Skeletal muscle tissue (tissue), 4 donors: ENCODE results near the gene THAP7. TPM values are rescaled to one million over a fixed set of nuclear protein-coding genes. Genes with fewer than 3 reads are reported as not detected.

Experiments
- H3K27ac ChIP-seq: one replicate; pipeline ENCODE4 v1.7.0; 2013; ENCODE audit warnings: mild to moderate bottlenecking, low read depth, low read length, inconsistent platforms
- H3K27me3 ChIP-seq, 3 donors: one replicate each; pipeline ENCODE4 v1.7.0; 2013; ENCODE audit warnings: low read length in 3 of 3; ENCODE audit not compliant: control insufficient read depth in 3 of 3, insufficient read depth in 3 of 3
- H3K36me3 ChIP-seq, 3 donors: one replicate each; pipeline ENCODE4 v1.7.0; 2013; ENCODE audit warnings: low read length in 3 of 3; ENCODE audit not compliant: control insufficient read depth in 3 of 3, insufficient read depth in 3 of 3
- H3K4me1 ChIP-seq, 3 donors: one replicate each; pipeline ENCODE4 v1.7.0; 2013; ENCODE audit warnings: low read length in 3 of 3, mild to moderate bottlenecking in 3 of 3; ENCODE audit not compliant: control insufficient read depth in 3 of 3, insufficient read depth in 3 of 3
- H3K4me3 ChIP-seq, 3 donors: one replicate each; pipeline ENCODE4 v1.7.0; 2013; ENCODE audit warnings: low read length in 3 of 3
- H3K9ac ChIP-seq, 3 donors: one replicate each; pipeline ENCODE4 v1.7.0; 2013; ENCODE audit warnings: low read length in 3 of 3, mild to moderate bottlenecking in 3 of 3, moderate library complexity in 2 of 3, low read depth in 1 of 3
- H3K9me3 ChIP-seq, 3 donors: one replicate each; pipeline ENCODE4 v1.7.0; 2013; ENCODE audit warnings: low read length in 3 of 3; ENCODE audit not compliant: control insufficient read depth in 3 of 3
- total RNA-seq: library from RNA; depleted of rRNA; stranded (reverse); fragments of >200 nt; gene quantifications from one replicate; pipeline ENCODE4 v1.2.3, GENCODE V29; 2014
- donor health status: Osteomylitis.

The THAP7 gene
- total RNA-seq, 1 donor from 2014 or later = 15.7 TPM

DNA sequence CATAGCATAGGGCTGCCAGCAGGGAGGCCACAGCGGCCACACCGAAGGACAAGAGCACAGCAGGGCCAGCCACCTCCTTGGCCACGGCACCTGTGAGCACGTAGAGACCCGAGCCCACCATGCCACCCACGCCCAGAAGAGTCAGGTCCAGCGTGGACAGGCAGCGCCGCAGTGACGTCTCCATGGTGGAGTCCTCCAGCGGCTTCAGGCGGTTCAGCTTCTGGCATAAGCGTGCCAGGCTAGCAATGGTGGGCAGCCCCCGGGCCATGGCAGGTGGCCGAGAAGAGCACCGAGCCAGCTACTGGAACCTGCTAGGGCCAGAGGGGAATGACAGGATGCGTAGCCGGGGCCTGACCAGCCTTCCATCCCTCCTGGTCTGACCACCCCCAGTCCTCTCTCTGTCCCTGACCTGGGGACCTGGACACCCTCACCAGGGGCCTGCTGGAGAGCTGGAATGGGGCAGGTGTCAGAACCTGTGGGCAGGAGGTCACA, 29.7 kb upstream of the THAP7 start:
- Histone ChIP-seq H3K27me3 (peaks cover 27 to 38% (median 34%) of the 10 kb centered on the region in 3 donors), H3K27ac (no peak overlapping the region), H3K36me3 (peaks cover 0 to 4% (median under 1%) of the 10 kb centered on the region in 3 donors), H3K9me3 (no peaks in the 10 kb centered on the region), H3K4me1 (peaks cover 15 to 36% (median 21%) of the 10 kb centered on the region in 3 donors), H3K9ac (no peak overlapping the region), H3K4me3 (no peak overlapping the region)

DNA sequence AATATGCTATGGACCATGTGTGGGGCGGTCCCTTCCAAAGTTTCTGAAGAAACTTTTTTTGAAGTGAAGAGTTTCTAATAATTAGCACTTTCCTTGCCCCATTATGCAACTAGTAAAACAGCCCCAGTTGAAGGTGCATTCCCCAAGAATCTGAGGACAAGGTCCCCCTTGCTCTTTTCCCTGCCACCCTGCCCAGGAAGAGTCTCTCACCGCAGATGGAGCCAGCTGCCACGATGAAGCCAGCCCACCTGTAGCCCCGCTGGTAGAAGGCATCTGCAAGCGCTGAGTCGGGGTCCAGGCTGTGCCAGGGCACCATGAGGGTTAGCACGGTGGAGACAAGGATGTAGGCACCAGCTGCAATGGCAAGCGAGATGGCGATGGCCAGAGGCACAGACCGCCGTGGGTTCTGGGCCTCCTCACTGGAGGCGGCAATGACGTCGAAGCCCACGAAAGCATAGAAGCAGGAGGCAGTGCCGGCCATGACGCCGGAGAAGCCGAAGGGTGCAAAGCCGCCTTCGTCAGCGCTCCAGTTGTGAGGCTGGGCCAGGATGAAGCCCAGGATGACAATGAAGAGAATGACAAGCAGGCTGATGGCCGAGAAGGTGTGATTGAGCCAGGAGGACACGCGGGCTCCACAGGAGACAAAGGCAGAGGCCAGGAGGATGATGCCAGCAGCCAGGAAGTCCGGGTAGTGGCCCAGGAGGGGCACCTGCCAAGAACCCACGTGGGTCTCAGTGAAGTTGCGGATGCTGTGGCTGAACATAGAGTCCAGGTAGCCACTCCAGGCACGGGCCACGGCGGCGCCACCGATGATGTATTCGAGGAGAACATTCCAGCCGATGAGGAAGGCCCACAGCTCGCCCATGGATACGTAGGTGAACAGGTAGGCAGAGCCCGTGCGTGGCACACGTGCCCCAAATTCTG, 29.0 kb upstream of the THAP7 start:
- Histone ChIP-seq H3K27ac (no peak overlapping the region), H3K4me1 (peaks cover 15 to 36% (median 21%) of the 10 kb centered on the region in 3 donors), H3K9ac (no peak overlapping the region), H3K27me3 (peaks cover 27 to 38% (median 34%) of the 10 kb centered on the region in 3 donors), H3K9me3 (no peaks in the 10 kb centered on the region), H3K36me3 (peaks cover 3 to 11% (median 5%) of the 10 kb centered on the region in 3 donors), H3K4me3 (no peak overlapping the region)

DNA sequence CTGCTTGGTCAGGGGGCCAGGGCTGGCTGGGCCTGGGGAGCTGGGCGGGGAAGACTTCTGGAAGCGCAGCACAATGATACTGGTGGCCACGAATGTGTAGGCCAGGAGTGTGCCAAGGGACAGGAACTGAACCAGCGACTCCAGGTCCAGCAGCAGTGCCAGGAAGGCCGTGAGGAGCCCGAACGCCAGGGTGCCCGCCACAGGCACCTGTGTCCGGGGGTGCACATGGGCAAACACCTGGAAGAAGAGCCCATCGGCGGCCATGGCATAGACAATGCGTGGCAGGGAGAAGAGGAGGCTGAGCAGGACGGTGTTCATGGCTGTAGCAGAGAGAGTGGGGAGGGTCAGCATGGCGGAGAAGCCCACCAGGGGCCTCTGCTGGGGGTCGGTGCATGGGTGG, 28.1 kb upstream of the THAP7 start:
- Histone ChIP-seq H3K27me3 (peaks cover 27 to 38% (median 34%) of the 10 kb centered on the region in 3 donors), H3K9ac (no peak overlapping the region), H3K27ac (no peak overlapping the region), H3K9me3 (no peaks in the 10 kb centered on the region), H3K4me3 (no peak overlapping the region), H3K36me3 (peaks cover 4 to 19% (median 9%) of the 10 kb centered on the region in 3 donors), H3K4me1 (peaks cover 15 to 36% (median 21%) of the 10 kb centered on the region in 3 donors)

DNA sequence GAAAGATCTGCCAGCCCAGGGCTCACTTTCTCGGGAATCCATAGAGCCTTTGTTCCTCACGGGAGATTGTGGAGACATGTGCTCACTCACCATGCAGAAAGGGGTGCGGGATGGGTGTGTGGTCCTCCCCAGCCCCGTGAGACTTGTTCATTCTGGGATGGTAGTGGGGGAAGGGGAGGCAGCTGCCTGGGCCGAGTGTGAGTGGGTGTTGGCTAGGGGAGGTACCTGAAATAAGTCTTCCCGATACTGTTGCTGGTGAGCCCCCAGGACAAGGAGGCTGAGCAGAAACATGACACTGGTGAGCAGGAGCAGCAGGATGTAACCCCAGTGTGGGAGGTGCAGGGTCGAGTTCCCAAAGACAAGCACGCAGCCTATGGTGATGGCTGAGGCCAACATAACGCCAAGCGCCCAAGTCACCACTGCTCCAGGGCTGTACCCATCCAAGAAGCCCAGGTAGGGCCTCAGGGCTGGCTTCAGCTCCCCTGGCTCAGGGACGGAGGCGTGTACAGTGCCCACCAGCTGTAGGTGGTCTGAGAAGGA, 27.6 kb upstream of the THAP7 start:
- Histone ChIP-seq H3K4me1 (peaks cover 15 to 36% (median 21%) of the 10 kb centered on the region in 3 donors), H3K36me3 (peaks cover 4 to 20% (median 9%) of the 10 kb centered on the region in 3 donors), H3K27ac (no peak overlapping the region), H3K4me3 (no peak overlapping the region), H3K9ac (no peak overlapping the region), H3K9me3 (no peaks in the 10 kb centered on the region), H3K27me3 (peaks cover 27 to 38% (median 34%) of the 10 kb centered on the region in 3 donors)

DNA sequence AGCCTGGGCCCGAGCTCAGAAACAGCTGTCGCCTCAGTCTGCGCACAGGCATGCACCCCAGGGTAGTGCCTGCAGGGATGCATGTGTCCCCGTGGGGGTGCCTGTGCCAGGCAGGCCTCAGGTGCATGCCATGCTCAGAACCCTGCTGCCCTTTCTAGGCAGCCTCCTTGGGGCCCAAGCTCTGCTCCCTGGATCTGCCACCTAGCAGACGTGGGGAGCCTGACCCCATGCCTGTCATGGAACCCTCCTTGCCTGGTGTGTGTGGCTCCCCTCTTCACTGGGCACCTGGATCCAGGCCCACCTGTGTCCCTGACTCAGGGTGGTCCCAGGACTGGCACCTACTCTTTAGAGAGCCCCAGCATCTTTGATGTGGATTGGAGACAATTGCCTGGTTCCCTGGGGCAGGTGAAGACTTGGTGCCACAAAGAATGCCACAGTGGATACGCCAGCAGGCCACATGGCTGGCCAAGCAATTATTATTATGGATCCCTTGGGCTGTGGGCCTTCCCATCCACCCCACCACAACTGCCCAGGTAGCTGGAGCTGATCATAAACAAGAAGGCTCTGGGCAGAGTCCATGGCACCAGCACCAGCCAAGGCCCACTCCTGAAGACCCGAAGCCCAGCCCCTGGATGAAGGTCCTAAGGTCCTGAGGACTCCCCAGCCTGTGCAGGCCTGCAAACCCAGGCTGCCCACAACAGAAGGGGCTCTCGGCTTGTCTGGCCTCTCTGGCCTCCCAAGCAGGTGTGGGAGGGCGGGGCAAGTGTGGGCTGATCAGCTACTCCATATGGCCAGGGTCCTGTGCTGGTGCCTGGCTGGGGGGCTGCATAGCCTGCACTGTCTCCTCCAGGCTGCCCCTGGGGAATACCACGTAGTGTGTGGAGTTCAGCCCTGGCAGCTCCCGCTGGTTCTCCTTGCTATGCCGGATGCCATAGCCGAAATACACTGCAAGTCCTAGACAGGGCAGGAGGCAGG, 26.6 kb upstream of the THAP7 start:
- Histone ChIP-seq H3K9ac (peak overlapping the region in 1 of 3 donors; percentile 3), H3K4me3 (no peak overlapping the region), H3K27me3 (peaks cover 27 to 38% (median 34%) of the 10 kb centered on the region in 3 donors), H3K36me3 (peaks cover 4 to 20% (median 9%) of the 10 kb centered on the region in 3 donors), H3K4me1 (peaks cover 15 to 36% (median 21%) of the 10 kb centered on the region in 3 donors), H3K9me3 (no peaks in the 10 kb centered on the region), H3K27ac (no peak overlapping the region)

DNA sequence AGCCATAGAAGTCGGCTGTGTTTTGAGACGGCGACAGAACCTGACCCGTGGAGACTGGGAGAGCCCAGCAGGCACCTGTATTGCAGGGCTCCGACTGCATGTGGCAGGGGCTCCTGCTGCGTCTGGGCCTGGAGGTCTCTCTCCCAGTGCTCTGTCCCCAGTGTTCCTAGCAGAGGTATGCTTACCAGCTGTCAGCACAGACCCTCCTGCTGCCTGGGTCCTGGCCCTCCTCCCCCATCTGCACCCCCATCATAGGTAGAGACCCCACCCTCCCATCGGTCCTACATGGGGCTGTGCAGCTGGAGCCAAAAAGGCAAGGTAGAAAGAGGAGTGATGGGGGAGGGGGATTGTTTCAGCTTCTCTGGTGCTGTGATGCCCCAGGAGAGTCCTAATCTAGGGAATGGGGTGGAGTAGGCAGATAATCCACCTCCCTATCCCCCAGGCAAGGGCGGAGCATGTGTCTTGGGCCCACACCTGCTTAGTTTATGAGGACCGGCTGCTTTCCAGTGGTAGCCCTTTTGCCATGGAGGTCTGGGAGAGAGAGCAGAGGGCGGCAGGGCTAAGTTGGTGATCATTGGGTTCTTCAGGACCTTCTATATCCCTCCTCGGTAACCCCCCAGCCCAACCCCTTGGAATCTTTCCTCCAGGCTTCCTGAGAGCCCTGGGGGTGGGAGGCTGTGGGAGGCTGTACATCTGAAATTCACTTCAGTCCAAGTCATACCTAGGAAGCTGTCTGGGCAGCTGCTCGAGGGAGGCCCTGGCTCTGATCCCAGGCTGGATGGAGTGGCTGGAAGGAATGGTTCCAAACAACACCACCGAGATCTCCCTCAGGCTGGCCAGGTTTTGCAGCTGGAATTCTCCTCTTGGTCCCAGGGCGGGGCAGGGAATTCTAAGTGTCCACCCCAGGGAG, 25.1 kb upstream of the THAP7 start:
- H3K9ac ChIP-seq = peak overlapping the region in 1 of 3 donors; percentile 25
- H3K36me3 ChIP-seq = peaks cover 4 to 23% (median 12%) of the 10 kb centered on the region in 3 donors
- peaks cover 21 to 28% (median 24%) of the 10 kb centered on the region in 3 donors for H3K27me3 ChIP-seq
- no peak overlapping the region for H3K4me3 ChIP-seq
- H3K4me1 ChIP-seq = peaks cover 12 to 27% (median 16%) of the 10 kb centered on the region in 3 donors
- no peaks in the 10 kb centered on the region for H3K9me3 ChIP-seq
- no peak overlapping the region for H3K27ac ChIP-seq

DNA sequence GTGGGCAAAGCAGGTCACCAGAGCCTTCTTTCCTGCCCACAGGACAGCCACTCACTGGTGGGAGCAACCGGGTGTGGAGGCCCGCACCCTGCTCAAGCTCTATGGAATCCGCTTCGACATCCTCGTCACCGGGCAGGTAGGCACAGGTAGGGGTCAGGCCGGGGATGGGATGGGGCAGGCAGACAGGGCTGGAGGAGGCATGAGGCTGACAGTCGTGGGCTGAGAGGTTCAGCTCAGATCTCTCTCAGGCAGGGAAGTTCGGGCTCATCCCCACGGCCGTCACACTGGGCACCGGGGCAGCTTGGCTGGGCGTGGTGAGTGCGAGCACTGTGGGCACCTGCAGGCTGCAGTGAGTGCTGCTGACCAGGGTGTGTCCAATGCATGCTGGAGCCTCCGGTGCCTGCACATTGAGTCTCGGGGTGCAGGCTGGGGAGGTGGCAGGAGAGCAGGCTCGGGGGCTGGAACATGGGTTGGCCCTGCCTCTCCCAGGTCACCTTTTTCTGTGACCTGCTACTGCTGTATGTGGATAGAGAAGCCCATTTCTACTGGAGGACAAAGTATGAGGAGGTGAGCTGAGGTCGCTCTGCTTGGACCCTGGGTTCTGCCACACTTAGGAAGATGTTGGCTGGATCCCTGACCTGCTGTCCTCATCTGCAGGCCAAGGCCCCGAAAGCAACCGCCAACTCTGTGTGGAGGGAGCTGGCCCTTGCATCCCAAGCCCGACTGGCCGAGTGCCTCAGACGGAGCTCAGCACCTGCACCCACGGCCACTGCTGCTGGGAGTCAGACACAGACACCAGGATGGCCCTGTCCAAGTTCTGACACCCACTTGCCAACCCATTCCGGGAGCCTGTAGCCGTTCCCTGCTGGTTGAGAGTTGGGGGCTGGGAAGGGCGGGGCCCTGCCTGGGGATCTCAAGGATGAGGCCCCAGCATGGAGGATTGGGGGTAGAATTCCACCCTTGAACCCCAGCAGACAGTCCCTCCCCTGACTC, 24.1 kb upstream of the THAP7 start:
- Histone ChIP-seq H3K27ac (no peak overlapping the region), H3K9ac (peak overlapping the region in 1 of 3 donors; percentile 8)

DNA sequence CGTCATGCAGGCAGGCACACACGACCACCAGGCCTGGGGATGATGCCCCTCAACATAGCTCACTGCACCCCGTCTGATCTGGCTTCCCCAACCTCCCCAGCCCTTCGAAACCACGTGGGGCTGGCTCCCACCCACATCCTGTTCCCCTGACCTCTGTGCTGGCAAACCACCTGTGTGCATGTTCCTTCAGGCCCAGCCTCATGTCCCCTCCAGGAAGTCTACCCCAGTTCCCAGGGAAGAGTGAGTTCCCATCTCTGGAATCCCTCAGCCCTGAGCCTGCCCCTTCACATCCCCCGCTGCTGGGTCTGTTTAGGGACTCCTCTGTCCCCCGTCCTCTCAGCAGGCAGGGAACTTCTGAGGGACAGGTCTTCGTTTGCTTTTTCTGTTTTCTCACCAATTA, 23.3 kb upstream of the THAP7 start:
- Histone ChIP-seq H3K4me1 (peaks cover 8 to 20% (median 11%) of the 10 kb centered on the region in 3 donors), H3K27ac (no peak overlapping the region), H3K36me3 (peaks cover 4 to 23% (median 12%) of the 10 kb centered on the region in 3 donors), H3K27me3 (peaks cover 8 to 10% (median 8%) of the 10 kb centered on the region in 3 donors), H3K9ac (no peak overlapping the region), H3K9me3 (no peaks in the 10 kb centered on the region), H3K4me3 (no peak overlapping the region)

More for the DNA sequence above, 24.1 kb upstream of the THAP7 start:
- H3K36me3 ChIP-seq = peaks cover 4 to 23% (median 12%) of the 10 kb centered on the region in 3 donors
- no peaks in the 10 kb centered on the region for H3K9me3 ChIP-seq
- no peak overlapping the region for H3K4me3 ChIP-seq
- H3K27me3 ChIP-seq = peaks cover 12 to 18% (median 15%) of the 10 kb centered on the region in 3 donors
- peaks cover 8 to 20% (median 11%) of the 10 kb centered on the region in 3 donors for H3K4me1 ChIP-seq
